ENCODE measurements around the gene PHACTR1. TPM values are rescaled to one million over a fixed set of nuclear protein-coding genes. Genes with fewer than 3 reads are reported as not detected.

PHACTR1 gene
- total RNA-seq, 1 experiment from 2014 or later = 2.6 TPM

DNA sequence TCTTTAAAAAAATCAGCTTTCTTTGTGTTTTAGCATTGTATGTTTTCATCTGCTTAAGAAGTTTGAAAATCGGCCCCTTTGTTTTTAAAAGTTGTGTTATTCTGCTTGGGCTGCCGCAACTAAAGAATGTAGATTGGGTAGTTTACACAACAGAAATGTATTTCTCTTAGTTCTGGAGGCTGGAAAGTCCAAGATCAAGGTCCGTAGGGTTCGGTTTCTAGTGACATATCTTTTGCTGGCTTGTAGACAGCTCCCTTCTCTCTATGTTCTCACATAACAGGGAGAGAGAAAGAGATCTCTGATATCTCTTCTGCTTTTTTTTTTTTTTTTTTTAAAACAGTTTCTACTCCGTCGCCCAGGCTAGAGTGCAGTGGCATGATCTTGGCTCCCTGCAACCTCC is 473.1 kb downstream of the PHACTR1 start:
- intact Hi-C loops (cut with micrococcal nuclease; ENCODE audit: unreplicated experiment) = loop anchor here (10.0 kb wide), 1 partner anchor 355 kb away; no protein-coding TSS in a partner anchor
- Histone ChIP-seq H3K27me3 (replicated peaks; ENCODE audit: insufficient read depth, low read depth, low read length, poor library complexity) (peaks cover 4% of the 10 kb centered on the region), H3K27ac (ENCODE audit: low read depth, low read length, poor library complexity, severe bottlenecking) (no peak overlapping the region), H3K36me3 (ENCODE audit: insufficient read depth, low read length, poor library complexity, severe bottlenecking) (no peaks in the 10 kb centered on the region), H3K4me1 (ENCODE audit: insufficient read depth, low read length, poor library complexity, severe bottlenecking) (no peaks in the 10 kb centered on the region), H3K9me3 (ENCODE audit: low read depth, low read length, poor library complexity, severe bottlenecking) (no peaks in the 10 kb centered on the region), H3K4me3 (ENCODE audit: low read depth, low read length, poor library complexity, severe bottlenecking) (no peak overlapping the region)
- POLR2A ChIA-PET (ENCODE audit: low non-redundant PET) = no interaction called here
- BruUV-seq (replicated peaks) = no TSS peak
- CTCF ChIA-PET = no interaction called here
- TF ChIP-seq, protein P1, sequence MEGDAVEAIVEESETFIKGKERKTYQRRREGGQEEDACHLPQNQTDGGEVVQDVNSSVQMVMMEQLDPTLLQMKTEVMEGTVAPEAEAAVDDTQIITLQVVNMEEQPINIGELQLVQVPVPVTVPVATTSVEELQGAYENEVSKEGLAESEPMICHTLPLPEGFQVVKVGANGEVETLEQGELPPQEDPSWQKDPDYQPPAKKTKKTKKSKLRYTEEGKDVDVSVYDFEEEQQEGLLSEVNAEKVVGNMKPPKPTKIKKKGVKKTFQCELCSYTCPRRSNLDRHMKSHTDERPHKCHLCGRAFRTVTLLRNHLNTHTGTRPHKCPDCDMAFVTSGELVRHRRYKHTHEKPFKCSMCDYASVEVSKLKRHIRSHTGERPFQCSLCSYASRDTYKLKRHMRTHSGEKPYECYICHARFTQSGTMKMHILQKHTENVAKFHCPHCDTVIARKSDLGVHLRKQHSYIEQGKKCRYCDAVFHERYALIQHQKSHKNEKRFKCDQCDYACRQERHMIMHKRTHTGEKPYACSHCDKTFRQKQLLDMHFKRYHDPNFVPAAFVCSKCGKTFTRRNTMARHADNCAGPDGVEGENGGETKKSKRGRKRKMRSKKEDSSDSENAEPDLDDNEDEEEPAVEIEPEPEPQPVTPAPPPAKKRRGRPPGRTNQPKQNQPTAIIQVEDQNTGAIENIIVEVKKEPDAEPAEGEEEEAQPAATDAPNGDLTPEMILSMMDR (conservative IDR thresholded peaks at IDR 0.05; ENCODE audit: low read depth, low read length) = no peak
- TF ChIP-seq EZH2 (IDR thresholded peaks at IDR 0.05; ENCODE audit: borderline replicate concordance, low read depth, low read length, poor library complexity, severe bottlenecking) = no peak
- no peak for DNase-seq (ENCODE audit: low spot score)

DNA sequence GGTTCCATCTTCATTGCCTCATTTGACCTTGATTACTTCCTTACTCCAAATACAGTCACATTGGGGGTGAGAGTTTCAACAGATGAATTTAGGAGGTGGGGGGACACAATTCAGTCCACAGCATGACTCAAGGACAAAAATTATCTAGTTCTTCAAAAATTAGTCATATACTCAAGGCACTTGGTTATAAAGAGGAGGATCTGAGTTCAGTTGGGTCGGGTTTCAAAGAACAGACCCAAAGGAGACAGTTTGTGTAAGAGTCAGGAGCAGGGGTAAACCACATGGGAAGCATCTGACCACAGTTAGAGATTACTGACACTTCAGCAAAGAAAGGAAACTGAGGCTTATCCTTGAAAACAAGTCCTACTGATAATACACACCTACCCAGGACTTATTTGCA is 473.8 kb downstream of the PHACTR1 start:
- ChIA-PET CTCF (no interaction called here), POLR2A (ENCODE audit: low non-redundant PET) (no interaction called here)
- intact Hi-C loops (cut with micrococcal nuclease; ENCODE audit: unreplicated experiment) = loop anchor here (10.0 kb wide), 1 partner anchor 354 kb away; no protein-coding TSS in a partner anchor
- TF ChIP-seq EZH2 (IDR thresholded peaks at IDR 0.05; ENCODE audit: borderline replicate concordance, low read depth, low read length, poor library complexity, severe bottlenecking) = no peak
- TF ChIP-seq, protein P1 (conservative IDR thresholded peaks at IDR 0.05; ENCODE audit: low read depth, low read length) = no peak
- DNase-seq (ENCODE audit: low spot score) = no peak
- no peaks in the 10 kb centered on the region for H3K9me3 ChIP-seq (ENCODE audit: low read depth, low read length, poor library complexity, severe bottlenecking)
- H3K27ac ChIP-seq (ENCODE audit: low read depth, low read length, poor library complexity, severe bottlenecking) = no peak overlapping the region
- no peaks in the 10 kb centered on the region for H3K36me3 ChIP-seq (ENCODE audit: insufficient read depth, low read length, poor library complexity, severe bottlenecking)
- BruUV-seq (replicated peaks) = no TSS peak
- no peaks in the 10 kb centered on the region for H3K4me1 ChIP-seq (ENCODE audit: insufficient read depth, low read length, poor library complexity, severe bottlenecking)
- no peak overlapping the region for H3K4me3 ChIP-seq (ENCODE audit: low read depth, low read length, poor library complexity, severe bottlenecking)
- H3K27me3 ChIP-seq (replicated peaks; ENCODE audit: insufficient read depth, low read depth, low read length, poor library complexity) = peaks cover 4% of the 10 kb centered on the region

DNA sequence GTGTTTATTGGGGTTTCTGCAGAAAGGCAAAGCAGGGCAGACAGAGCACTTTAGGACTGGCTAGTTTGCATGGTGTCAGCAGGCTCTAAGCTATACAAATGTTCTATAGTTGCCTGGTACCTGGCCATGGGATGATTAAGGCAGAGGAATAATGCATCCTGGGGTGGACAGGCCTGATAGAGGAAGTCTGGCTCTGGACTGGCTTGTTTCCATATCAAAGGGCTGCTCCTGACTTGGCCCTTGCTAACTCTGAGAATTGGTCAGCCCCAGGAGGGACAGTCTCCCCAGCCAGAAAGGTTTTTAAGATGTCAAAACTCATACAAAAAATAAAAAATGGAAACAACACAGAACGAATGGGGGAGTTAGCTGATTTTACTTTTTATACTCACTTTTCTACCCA is 474.9 kb downstream of the PHACTR1 start:
- H3K9me3 ChIP-seq (ENCODE audit: low read depth, low read length, poor library complexity, severe bottlenecking) = no peaks in the 10 kb centered on the region
- intact Hi-C loops (cut with micrococcal nuclease; ENCODE audit: unreplicated experiment) = loop anchor here (10.0 kb wide), 1 partner anchor 353 kb away; no protein-coding TSS in a partner anchor
- H3K4me3 ChIP-seq (ENCODE audit: low read depth, low read length, poor library complexity, severe bottlenecking) = no peak overlapping the region
- H3K27me3 ChIP-seq (replicated peaks; ENCODE audit: insufficient read depth, low read depth, low read length, poor library complexity) = peaks cover 4% of the 10 kb centered on the region
- no peaks in the 10 kb centered on the region for H3K4me1 ChIP-seq (ENCODE audit: insufficient read depth, low read length, poor library complexity, severe bottlenecking)
- POLR2A ChIA-PET (ENCODE audit: low non-redundant PET) = no interaction called here
- no peak for DNase-seq (ENCODE audit: low spot score)
- TF ChIP-seq, protein P1 (conservative IDR thresholded peaks at IDR 0.05; ENCODE audit: low read depth, low read length) = no peak
- no peak for TF ChIP-seq EZH2 (IDR thresholded peaks at IDR 0.05; ENCODE audit: borderline replicate concordance, low read depth, low read length, poor library complexity, severe bottlenecking)
- BruUV-seq (replicated peaks) = no TSS peak
- H3K27ac ChIP-seq (ENCODE audit: low read depth, low read length, poor library complexity, severe bottlenecking) = no peak overlapping the region
- CTCF ChIA-PET = no interaction called here
- no peaks in the 10 kb centered on the region for H3K36me3 ChIP-seq (ENCODE audit: insufficient read depth, low read length, poor library complexity, severe bottlenecking)
